ENCODE results near the gene EML3.

Gene EML3

DNA sequence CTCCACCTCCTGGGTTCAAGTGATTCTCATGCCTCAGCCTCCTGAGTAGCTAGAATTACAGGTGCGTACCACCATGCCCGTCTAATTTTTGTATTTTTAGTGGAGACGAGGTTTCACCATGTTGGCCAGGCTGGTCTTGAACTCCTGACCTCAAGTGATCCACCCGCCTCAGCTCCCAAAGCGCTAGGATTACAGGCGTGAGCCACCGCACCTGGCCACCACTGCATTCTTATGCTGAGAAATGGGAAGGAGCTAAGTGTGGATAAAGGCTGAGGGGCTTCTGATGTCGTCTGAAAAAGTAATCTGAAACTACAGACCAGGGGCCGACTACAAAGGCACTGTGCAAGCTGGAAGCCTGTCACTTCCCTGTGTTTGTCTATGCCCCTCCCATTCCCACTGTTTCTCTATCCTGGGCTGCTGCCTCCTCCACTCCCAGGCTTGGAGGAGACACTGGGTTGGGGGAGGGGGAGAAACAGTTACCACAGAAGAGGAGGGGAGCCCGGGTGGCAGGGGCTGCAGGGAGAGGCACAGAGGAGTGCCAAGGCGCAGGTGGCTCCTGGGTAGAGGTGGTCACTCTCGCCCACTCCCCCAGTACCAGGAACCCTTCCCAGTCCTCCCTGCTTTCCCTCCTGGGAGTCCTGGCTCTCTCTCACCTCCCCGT lies 8.0 kb downstream of the EML3 start:
- Histone ChIP-seq H4K20me1 (peaks cover 0 to 23% (median 0%) of the 10 kb centered on the region in 11 experiments; a peak in 9 of 22 replicates), H3K4me2 (peak overlapping the region; percentile 13 to 56 (median 35); a peak in 16 of 22 replicates), H3K4me1 (peaks cover 55 to 77% (median 64%) of the 10 kb centered on the region in 10 experiments), H3K36me3 (peaks cover 30 to 77% (median 52%) of the 10 kb centered on the region in 11 experiments), H3K4me3 (no peak overlapping the region), H3K27ac (no peak overlapping the region), H3K9ac (peak overlapping the region in 6 of 11 experiments; percentile 9 to 34 (median 18); a peak in 7 of 22 replicates), H3K9me3 (replicated peaks in 1 of 11) (no peaks in the 10 kb centered on the region), H3K27me3 (no peaks in the 10 kb centered on the region)
- no peak for TF ChIP-seq Cebpa-rat (IDR thresholded peaks at IDR 0.05)

DNA sequence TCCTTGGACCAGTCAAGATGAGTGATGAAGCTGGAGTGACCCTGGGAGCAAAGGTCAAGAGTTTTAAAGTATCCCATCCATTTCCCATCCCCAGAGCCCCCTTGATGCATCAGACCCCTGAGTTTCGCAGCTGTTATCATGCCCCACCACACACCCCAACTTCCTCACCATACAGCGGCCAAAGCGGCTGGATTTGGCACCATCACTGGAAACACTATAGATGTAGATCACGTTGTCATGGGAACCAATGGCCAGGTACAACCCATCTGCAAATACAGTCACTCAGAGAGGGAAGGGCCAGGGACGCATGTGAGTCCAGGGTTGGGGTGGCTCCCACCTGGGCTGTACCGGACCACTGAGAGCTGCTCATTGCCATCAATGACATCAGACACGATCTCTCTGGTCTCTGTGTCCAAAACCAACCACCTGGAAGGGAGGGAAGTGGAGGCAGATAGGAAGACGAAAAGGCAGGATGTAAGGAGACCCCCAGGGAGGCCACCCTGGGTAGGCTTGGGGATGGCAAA lies 8.7 kb downstream of the EML3 start:
- Histone ChIP-seq H3K27ac (no peak overlapping the region), H3K9ac (peak overlapping the region in 1 of 11 experiments; percentile 100; a peak in 1 of 22 replicates), H4K20me1 (peaks cover 0 to 23% (median 1%) of the 10 kb centered on the region in 11 experiments; a peak in 14 of 22 replicates), H3K4me1 (peaks cover 50 to 71% (median 59%) of the 10 kb centered on the region in 10 experiments), H3K27me3 (no peaks in the 10 kb centered on the region), H3K4me3 (no peak overlapping the region), H3K9me3 (replicated peaks in 1 of 11) (no peaks in the 10 kb centered on the region), H3K4me2 (peak overlapping the region in 8 of 11 experiments; percentile 32 to 95 (median 90); a peak in 11 of 22 replicates), H3K36me3 (peaks cover 31 to 71% (median 50%) of the 10 kb centered on the region in 11 experiments)
- TF ChIP-seq Cebpa-rat (IDR thresholded peaks at IDR 0.05): no peak

GRCh38 chr11:62603072-62603408 lies 9.5 kb downstream of the EML3 start:
- H3K36me3 ChIP-seq: peaks cover 34 to 71% (median 49%) of the 10 kb centered on the region in 11 experiments
- H3K27ac ChIP-seq: peak overlapping the region in 6 of 11 experiments; percentile 96 to 100 (median 99); a peak in 12 of 22 replicates
- H3K9me3 ChIP-seq (replicated peaks in 1 of 11): no peaks in the 10 kb centered on the region
- H4K20me1 ChIP-seq: peaks cover 0 to 27% (median 9%) of the 10 kb centered on the region in 11 experiments; a peak in 18 of 22 replicates
- H3K4me2 ChIP-seq: peak overlapping the region; percentile 83 to 95 (median 91)
- H3K27me3 ChIP-seq: no peaks in the 10 kb centered on the region
- TF ChIP-seq Cebpa-rat (IDR thresholded peaks at IDR 0.05): no peak
- H3K9ac ChIP-seq: peak overlapping the region; percentile 97 to 100 (median 99); a peak in 19 of 22 replicates
- peak overlapping the region; percentile 90 to 100 (median 98); a peak in 18 of 20 replicates for H3K4me3 ChIP-seq
- H3K4me1 ChIP-seq: peaks cover 50 to 71% (median 59%) of the 10 kb centered on the region in 10 experiments

GRCh38 chr11:62602141-62603071 lies 10.2 kb downstream of the EML3 start:
- peak overlapping the region; percentile 83 to 95 (median 91) for H3K4me2 ChIP-seq
- H3K27ac ChIP-seq: peak overlapping the region; percentile 40 to 100 (median 99); a peak in 21 of 22 replicates
- H4K20me1 ChIP-seq: peaks cover 0 to 33% (median 16%) of the 10 kb centered on the region in 11 experiments; a peak in 18 of 22 replicates
- no peaks in the 10 kb centered on the region for H3K27me3 ChIP-seq
- peaks cover 50 to 71% (median 59%) of the 10 kb centered on the region in 10 experiments for H3K4me1 ChIP-seq
- peak overlapping the region; percentile 97 to 100 (median 99) for H3K9ac ChIP-seq
- peak overlapping the region; percentile 90 to 100 (median 98) for H3K4me3 ChIP-seq
- peaks cover 40 to 71% (median 55%) of the 10 kb centered on the region in 11 experiments for H3K36me3 ChIP-seq
- H3K9me3 ChIP-seq (replicated peaks in 1 of 11): no peaks in the 10 kb centered on the region
- TF ChIP-seq Cebpa-rat (IDR thresholded peaks at IDR 0.05): no peak

- H3K36me3 ChIP-seq: peaks cover 43 to 71% (median 59%) of the 10 kb centered on the region in 11 experiments
- peak within 1 kb of the TSS; percentile 97 to 100 (median 99) for H3K9ac ChIP-seq
- peaks cover 46 to 72% (median 60%) of the 10 kb centered on the region in 10 experiments for H3K4me1 ChIP-seq
- no peaks in the 10 kb centered on the region for H3K9me3 ChIP-seq (replicated peaks in 1 of 11)
- H4K20me1 ChIP-seq: peaks cover 0 to 42% (median 24%) of the 10 kb centered on the region in 11 experiments; a peak in 18 of 22 replicates
- no peak for TF ChIP-seq Cebpa-rat (IDR thresholded peaks at IDR 0.05)
- peak within 1 kb of the TSS; percentile 90 to 100 (median 98) for H3K4me3 ChIP-seq
- peak within 1 kb of the TSS; percentile 86 to 100 (median 99) for H3K27ac ChIP-seq
- peak within 1 kb of the TSS; percentile 95 to 100 (median 98) for H3K4me2 ChIP-seq
- no peaks in the 10 kb centered on the region for H3K27me3 ChIP-seq
Measured at GRCh38 chr11:62601372-62602140, 11.0 kb downstream of the EML3 start, which contains the start of gene MTA2. Gene MTA2 (minus strand): TSS chr11:62601865. CDS start chr11:62601450, 415 bp downstream.

DNA sequence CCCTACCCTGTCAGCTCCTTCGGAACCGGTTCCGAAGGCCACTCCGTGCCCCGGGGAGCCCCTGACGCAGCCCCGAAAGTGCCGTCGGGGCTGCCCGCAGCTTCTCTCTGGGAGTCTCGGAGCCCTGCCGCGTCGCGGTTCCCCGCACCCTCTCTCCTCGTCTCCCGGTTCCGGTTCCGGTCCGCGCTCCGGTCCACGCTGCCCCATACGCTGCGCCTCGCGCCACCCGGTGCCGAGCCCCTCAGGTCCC lies 11.5 kb downstream of the EML3 start:
- Histone ChIP-seq H3K9me3 (replicated peaks in 1 of 11) (no peaks in the 10 kb centered on the region), H3K4me1 (peaks cover 46 to 71% (median 61%) of the 10 kb centered on the region in 10 experiments), H3K27me3 (no peaks in the 10 kb centered on the region), H3K4me3 (peak overlapping the region; percentile 90 to 100 (median 98)), H3K9ac (peak overlapping the region; percentile 97 to 100 (median 99)), H3K4me2 (peak overlapping the region; percentile 88 to 100 (median 98)), H3K27ac (peak overlapping the region; percentile 86 to 100 (median 99)), H4K20me1 (peaks cover 0 to 46% (median 29%) of the 10 kb centered on the region in 11 experiments; a peak in 18 of 22 replicates), H3K36me3 (peaks cover 44 to 72% (median 61%) of the 10 kb centered on the region in 11 experiments)
- no peak for TF ChIP-seq Cebpa-rat (IDR thresholded peaks at IDR 0.05)

GRCh38 chr11:62600367-62601121 lies 12.0 kb downstream of the EML3 start:
- peaks cover 0 to 51% (median 34%) of the 10 kb centered on the region in 11 experiments; a peak in 18 of 22 replicates for H4K20me1 ChIP-seq
- H3K27me3 ChIP-seq: no peaks in the 10 kb centered on the region
- no peaks in the 10 kb centered on the region for H3K9me3 ChIP-seq (replicated peaks in 1 of 11)
- peaks cover 44 to 72% (median 61%) of the 10 kb centered on the region in 11 experiments for H3K36me3 ChIP-seq
- H3K9ac ChIP-seq: peak overlapping the region; percentile 97 to 100 (median 99)
- H3K4me2 ChIP-seq: peak overlapping the region; percentile 88 to 100 (median 98)
- peaks cover 46 to 66% (median 58%) of the 10 kb centered on the region in 10 experiments for H3K4me1 ChIP-seq
- H3K4me3 ChIP-seq: peak overlapping the region; percentile 90 to 100 (median 98)
- no peak for TF ChIP-seq Cebpa-rat (IDR thresholded peaks at IDR 0.05)
- peak overlapping the region; percentile 86 to 100 (median 99) for H3K27ac ChIP-seq

Data from BLaER1 treated with 17β-estradiol and CSF1 and Interleukin-3, amounts not matched to agents 10 nM and 100 nM (cell line).